Activated CD4-positive, alpha-beta memory T cell treated with anti-CD3 and anti-CD28 coated beads for 36 hours (primary cell): ENCODE results near the gene SEM1. TPM values are rescaled to one million over a fixed set of nuclear protein-coding genes. Genes with fewer than 3 reads are reported as not detected.
"Not testable (repeated sequence)": the region's sequence is repeated elsewhere in the genome, so short reads cannot be mapped to it uniquely, and the experiment has no call there.

ENCODE experiments used
- CTCF ChIA-PET: fragments of 350-600 bp; sonication (Branson Sonifier 250); formaldehyde crosslinking; loops from one replicate; lab custom pipeline; 2021; ENCODE audit warnings: antibody characterized with exemption, inconsistent platforms; lab: Charles Lee
- POLR2A ChIA-PET: fragments of 350-600 bp; sonication (Branson Sonifier 250); formaldehyde crosslinking; loops from one replicate; lab custom pipeline; 2021; ENCODE audit warnings: antibody characterized with exemption; lab: Charles Lee
- DNase-seq: peaks from one replicate; pipeline ENCODE4 v3.0.0-alpha.2; 2020
- H3K27ac Mint-ChIP-seq: one replicate; pipeline ENCODE4 v1.8.0; 2021; ENCODE audit warnings: mixed read lengths
- H3K27me3 Mint-ChIP-seq: one replicate; pipeline ENCODE4 v1.8.0; 2021; ENCODE audit warnings: mixed read lengths
- H3K36me3 Mint-ChIP-seq: one replicate; pipeline ENCODE4 v1.8.0; 2021; ENCODE audit warnings: mixed read lengths
- H3K4me1 Mint-ChIP-seq: one replicate; pipeline ENCODE4 v1.8.0; 2021; ENCODE audit warnings: low read depth, mixed read lengths
- H3K4me3 Mint-ChIP-seq: one replicate; pipeline ENCODE4 v1.8.0; 2021; ENCODE audit warnings: mild to moderate bottlenecking, mixed read lengths
- H3K9me3 Mint-ChIP-seq: one replicate; pipeline ENCODE4 v1.8.0; 2021; ENCODE audit warnings: mixed read lengths
- intact Hi-C: fragments of 100-400 bp; cut with micrococcal nuclease; formaldehyde crosslinking; loops from one replicate; pipeline ENCODE4 v1.15.1; 2023
- total RNA-seq, 2 experiments: library from RNA; stranded (reverse); gene quantifications; one replicate each; pipeline ENCODE4 v1.2.3, GENCODE V29; 2021

The SEM1 gene
- 10 to 100 TPM; 41.6 to 42.4 TPM for total RNA-seq

- Mint-ChIP-seq H3K27me3 (peaks cover 2% of the 10 kb centered on the region), H3K36me3 (peaks cover 13% of the 10 kb centered on the region), H3K9me3 (peaks cover 21% of the 10 kb centered on the region), H3K4me1 (peaks cover 23% of the 10 kb centered on the region), H3K4me3 (peak within 1 kb of the TSS; percentile 98), H3K27ac (peak within 1 kb of the TSS; percentile 96)
- ChIA-PET CTCF (interaction anchor here (1.1 to 1.4 kb wide), 2 partner anchors 9 kb away, joined by 3 read pairs; no protein-coding TSS in a partner anchor), POLR2A (no interaction called here)
- DNase-seq = peak; percentile 76
- intact Hi-C loops = loop anchor here (2.0 to 10.0 kb wide), 4 partner anchors 15 to 407 kb away; partner anchors contain the start of genes SDHAF3 and SLC25A13
Measured at GRCh38 chr7:96709381-96710228, at the start of gene SEM1. Gene SEM1 (minus strand): TSS chr7:96709846. CDS start chr7:96709763, 83 bp downstream.

GRCh38 chr7:96757880-96758279, 48.2 kb upstream of the SEM1 start:
- H3K4me1 Mint-ChIP-seq, H3K4me3 Mint-ChIP-seq, DNase-seq, H3K9me3 Mint-ChIP-seq, H3K27ac Mint-ChIP-seq, H3K36me3 Mint-ChIP-seq, POLR2A ChIA-PET, intact Hi-C loops, CTCF ChIA-PET: not testable (repeated sequence)
- peaks cover 15% of the 10 kb centered on the region for H3K27me3 Mint-ChIP-seq

GRCh38 chr7:96747418-96747940, 37.8 kb upstream of the SEM1 start:
- intact Hi-C loops = no loop called here
- Mint-ChIP-seq H3K9me3 (peaks cover 8% of the 10 kb centered on the region), H3K27ac (no peak overlapping the region), H3K36me3 (no peaks in the 10 kb centered on the region), H3K27me3 (peaks cover 6% of the 10 kb centered on the region), H3K4me3 (no peak overlapping the region), H3K4me1 (no peaks in the 10 kb centered on the region)
- no peak for DNase-seq
- POLR2A ChIA-PET = no interaction called here
- CTCF ChIA-PET = no interaction called here

- ChIA-PET CTCF (no interaction called here), POLR2A (no interaction called here)
- no peaks in the 10 kb centered on the region for H3K4me1 Mint-ChIP-seq
Measured at GRCh38 chr7:96740130-96740529, 30.5 kb upstream of the SEM1 start.

GRCh38 chr7:96739609-96740008, 30.0 kb upstream of the SEM1 start:
- ChIA-PET CTCF (no interaction called here), POLR2A (no interaction called here)
- Mint-ChIP-seq H3K9me3 (no peaks in the 10 kb centered on the region), H3K4me3 (no peak overlapping the region), H3K36me3 (no peaks in the 10 kb centered on the region), H3K4me1 (no peaks in the 10 kb centered on the region), H3K27me3 (peaks cover 8% of the 10 kb centered on the region), H3K27ac (no peak overlapping the region)
- intact Hi-C loops = no loop called here
- no peak for DNase-seq

More at GRCh38 chr7:96740130-96740529, 30.5 kb upstream of the SEM1 start:
- Mint-ChIP-seq H3K9me3 (no peaks in the 10 kb centered on the region), H3K27me3 (peaks cover 8% of the 10 kb centered on the region), H3K36me3 (no peaks in the 10 kb centered on the region), H3K27ac (no peak overlapping the region), H3K4me3 (no peak overlapping the region)
- DNase-seq = no peak
- intact Hi-C loops = no loop called here

GRCh38 chr7:96739167-96739566, 29.5 kb upstream of the SEM1 start:
- no peaks in the 10 kb centered on the region for H3K4me1 Mint-ChIP-seq
- H3K36me3 Mint-ChIP-seq = no peaks in the 10 kb centered on the region
- no peak for DNase-seq
- no peak overlapping the region for H3K27ac Mint-ChIP-seq
- no peak overlapping the region for H3K4me3 Mint-ChIP-seq
- H3K27me3 Mint-ChIP-seq = peaks cover 8% of the 10 kb centered on the region
- no peaks in the 10 kb centered on the region for H3K9me3 Mint-ChIP-seq
- CTCF ChIA-PET = no interaction called here
- POLR2A ChIA-PET = no interaction called here
- intact Hi-C loops = no loop called here

GRCh38 chr7:96738705-96739104, 29.1 kb upstream of the SEM1 start:
- Mint-ChIP-seq H3K9me3 (no peaks in the 10 kb centered on the region), H3K4me1 (no peaks in the 10 kb centered on the region), H3K36me3 (no peaks in the 10 kb centered on the region), H3K4me3 (no peak overlapping the region), H3K27ac (no peak overlapping the region), H3K27me3 (peaks cover 8% of the 10 kb centered on the region)
- POLR2A ChIA-PET = no interaction called here
- intact Hi-C loops = no loop called here
- CTCF ChIA-PET = no interaction called here
- DNase-seq = no peak

GRCh38 chr7:96737545-96738050, 28.0 kb upstream of the SEM1 start:
- no peak overlapping the region for H3K27ac Mint-ChIP-seq
- H3K27me3 Mint-ChIP-seq = peaks cover 8% of the 10 kb centered on the region
- no peaks in the 10 kb centered on the region for H3K9me3 Mint-ChIP-seq
- no peak overlapping the region for H3K4me3 Mint-ChIP-seq
- DNase-seq = no peak
- POLR2A ChIA-PET = no interaction called here
- H3K36me3 Mint-ChIP-seq = no peaks in the 10 kb centered on the region
- intact Hi-C loops = no loop called here
- H3K4me1 Mint-ChIP-seq = no peaks in the 10 kb centered on the region
- CTCF ChIA-PET = no interaction called here

- no peak for DNase-seq
- H3K4me1 Mint-ChIP-seq = no peaks in the 10 kb centered on the region
- H3K4me3 Mint-ChIP-seq = no peak overlapping the region
- no peaks in the 10 kb centered on the region for H3K36me3 Mint-ChIP-seq
- H3K9me3 Mint-ChIP-seq = no peaks in the 10 kb centered on the region
- no peaks in the 10 kb centered on the region for H3K27me3 Mint-ChIP-seq
- H3K27ac Mint-ChIP-seq = no peak overlapping the region
- intact Hi-C loops = no loop called here
- ChIA-PET POLR2A (no interaction called here), CTCF (no interaction called here)
Measured at GRCh38 chr7:96734343-96734742, 24.7 kb upstream of the SEM1 start.

GRCh38 chr7:96729820-96730219, 20.2 kb upstream of the SEM1 start:
- Mint-ChIP-seq H3K4me3 (no peak overlapping the region), H3K27ac (no peak overlapping the region), H3K36me3 (no peaks in the 10 kb centered on the region), H3K4me1 (no peaks in the 10 kb centered on the region), H3K27me3 (no peaks in the 10 kb centered on the region), H3K9me3 (no peaks in the 10 kb centered on the region)
- CTCF ChIA-PET = no interaction called here
- intact Hi-C loops = no loop called here
- POLR2A ChIA-PET = interaction anchor here (0.6 kb wide), 1 partner anchor 18 kb away, joined by 3 read pairs; no protein-coding TSS in a partner anchor
- DNase-seq = no peak

- ChIA-PET POLR2A (no interaction called here), CTCF (no interaction called here)
- intact Hi-C loops = no loop called here
- Mint-ChIP-seq H3K4me1 (no peaks in the 10 kb centered on the region), H3K4me3 (no peak overlapping the region), H3K27ac (no peak overlapping the region), H3K9me3 (no peaks in the 10 kb centered on the region), H3K27me3 (peaks cover 6% of the 10 kb centered on the region), H3K36me3 (no peaks in the 10 kb centered on the region)
- no peak for DNase-seq
Measured at GRCh38 chr7:96728139-96728538, 18.5 kb upstream of the SEM1 start.

- no peaks in the 10 kb centered on the region for H3K36me3 Mint-ChIP-seq
- H3K27ac Mint-ChIP-seq = no peak overlapping the region
- no peaks in the 10 kb centered on the region for H3K9me3 Mint-ChIP-seq
- H3K4me1 Mint-ChIP-seq = no peaks in the 10 kb centered on the region
- intact Hi-C loops = no loop called here
- ChIA-PET CTCF (no interaction called here), POLR2A (no interaction called here)
- H3K27me3 Mint-ChIP-seq = peaks cover 12% of the 10 kb centered on the region
- DNase-seq = no peak
- H3K4me3 Mint-ChIP-seq = no peak overlapping the region
Measured at GRCh38 chr7:96727534-96728088, 18.0 kb upstream of the SEM1 start.
